Measurements from ENCODE around the gene PRKCZ.
A peak's percentile ranks its signal among the peaks of the same experiment; 100 is the strongest.
"Not testable (repeated sequence)": the region's sequence is repeated elsewhere in the genome, so short reads cannot be mapped to it uniquely, and the experiment has no call there.

The PRKCZ gene

GRCh38 chr1:2137257-2138121 is 87.3 kb downstream of the PRKCZ start:
- DNase-seq: no peak

GRCh38 chr1:2139156-2139555 is 88.9 kb downstream of the PRKCZ start:
- not testable (repeated sequence) for DNase-seq

DNA sequence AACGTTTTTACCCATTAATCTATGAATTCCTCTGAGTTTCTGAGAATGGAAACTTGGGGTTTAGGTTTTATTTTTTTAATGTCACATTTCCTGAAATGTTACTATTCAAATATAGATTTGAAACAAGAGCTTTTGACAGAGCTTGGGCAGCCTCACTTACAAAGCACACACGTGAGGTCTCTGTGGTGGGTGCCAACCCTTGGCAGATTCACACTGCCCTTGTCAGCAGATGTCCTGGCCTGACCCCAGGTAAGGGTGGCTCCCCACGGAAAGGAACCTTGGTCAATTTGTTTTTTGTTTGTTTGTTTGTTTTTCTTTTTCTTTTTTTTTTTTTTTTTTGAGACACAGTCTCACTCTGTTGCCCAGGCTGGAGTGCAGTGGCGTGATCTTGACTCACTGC is 90.8 kb downstream of the PRKCZ start:
- DNase-seq: no peak

DNA sequence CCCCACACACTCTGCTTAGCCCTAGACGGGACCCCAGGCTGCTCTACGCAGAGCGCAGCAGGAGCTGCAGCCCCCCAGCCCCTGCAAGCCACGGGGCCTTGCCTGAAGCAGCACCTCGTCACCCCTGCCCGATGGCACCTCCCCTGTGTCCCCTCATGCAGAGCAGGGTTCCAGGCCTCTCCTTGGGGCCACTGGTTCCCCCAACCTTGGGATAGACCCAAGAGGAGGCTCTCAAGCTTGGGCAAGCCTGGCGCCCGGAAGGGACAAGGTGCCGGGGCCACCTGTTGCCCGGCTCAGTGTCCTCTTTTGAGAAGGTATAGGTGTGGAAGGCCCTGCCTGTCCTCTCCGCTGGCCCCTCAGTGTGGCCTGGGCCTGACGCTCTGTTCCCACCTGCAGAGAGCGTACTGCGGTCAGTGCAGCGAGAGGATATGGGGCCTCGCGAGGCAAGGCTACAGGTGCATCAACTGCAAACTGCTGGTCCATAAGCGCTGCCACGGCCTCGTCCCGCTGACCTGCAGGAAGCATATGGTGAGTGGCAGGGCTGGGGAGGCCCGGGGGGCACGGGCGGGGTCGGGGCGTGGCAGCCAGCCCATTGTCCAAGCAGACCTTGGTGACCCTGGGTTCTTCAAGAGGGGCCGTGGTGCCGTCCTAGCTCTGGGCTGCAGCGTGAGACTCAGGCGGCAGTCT is 93.7 kb downstream of the PRKCZ start:
- DNase-seq: no peak

- DNase-seq: no peak
Observed at GRCh38 chr1:2144501-2145090, 94.4 kb downstream of the PRKCZ start.

DNA sequence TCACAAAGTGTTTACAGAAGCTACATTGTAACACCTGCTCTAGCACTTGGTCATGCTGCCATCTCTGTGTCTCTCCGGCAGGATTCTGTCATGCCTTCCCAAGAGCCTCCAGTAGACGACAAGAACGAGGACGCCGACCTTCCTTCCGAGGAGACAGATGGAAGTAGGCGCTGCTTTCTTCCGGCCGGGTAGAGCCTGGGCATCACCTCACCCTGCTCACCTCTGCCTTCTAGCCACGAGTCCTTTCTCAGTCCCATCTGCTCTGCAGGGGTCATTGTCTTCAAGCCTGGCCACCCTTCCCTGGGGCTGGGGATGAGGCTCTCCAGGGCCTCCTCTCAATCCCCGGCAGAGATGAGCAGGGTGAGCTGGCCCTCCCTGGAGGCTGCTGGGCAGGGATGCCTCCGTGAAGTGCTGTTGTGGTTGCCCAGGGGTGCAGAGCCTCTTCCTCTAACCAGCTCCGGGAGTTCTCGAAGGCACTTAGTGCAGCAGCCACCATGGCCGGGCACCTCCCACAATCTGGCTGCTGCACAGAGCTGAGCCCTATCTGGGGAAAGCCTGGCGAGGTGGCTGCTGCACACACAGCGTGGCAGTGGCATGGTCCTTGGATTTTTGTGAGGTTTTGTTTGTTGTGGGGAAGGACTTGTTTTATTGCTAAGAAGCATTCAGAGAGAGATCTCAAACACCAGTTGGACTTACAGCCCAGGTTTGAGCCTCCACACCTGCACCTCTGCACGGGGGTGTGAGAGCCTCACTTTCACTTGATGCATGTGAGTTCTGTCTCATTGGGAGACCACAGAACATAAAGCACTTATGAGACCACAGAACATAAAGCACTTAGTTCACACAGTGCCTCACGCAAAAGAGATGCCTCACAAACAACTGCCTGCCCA is 96.0 kb downstream of the PRKCZ start:
- peak in 1 of 2 experiments; percentile 12 for DNase-seq

DNA sequence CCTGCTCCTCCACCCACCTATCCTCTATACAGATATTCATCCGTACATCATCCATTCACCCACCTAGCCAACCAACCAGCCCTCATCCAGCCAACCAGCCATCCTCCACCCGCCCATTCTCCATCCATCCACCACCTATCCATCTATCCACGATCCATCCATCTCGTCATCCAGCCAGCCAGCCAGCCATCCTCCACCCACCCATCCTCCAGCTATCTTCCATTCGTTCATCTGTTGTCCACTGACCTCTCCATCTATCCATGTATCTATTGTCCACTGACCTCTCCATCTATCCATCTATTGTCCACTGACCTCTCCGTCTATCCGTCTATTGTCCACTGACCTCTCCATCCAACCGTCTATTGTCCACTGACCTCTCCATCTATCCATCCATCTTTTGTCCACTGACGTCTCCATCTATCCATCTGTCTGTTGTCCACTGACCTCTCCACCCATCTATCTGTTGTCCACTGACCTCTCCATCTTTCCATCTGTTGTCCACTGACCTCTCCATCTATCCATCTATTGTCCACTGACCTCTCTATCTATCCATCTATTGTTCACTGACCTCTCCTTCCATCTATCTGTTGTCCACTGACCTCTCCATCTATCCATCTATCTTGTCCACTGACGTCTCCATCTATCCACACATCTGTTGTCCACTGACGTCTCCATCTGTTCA is 96.8 kb downstream of the PRKCZ start:
- no peak for DNase-seq

DNA sequence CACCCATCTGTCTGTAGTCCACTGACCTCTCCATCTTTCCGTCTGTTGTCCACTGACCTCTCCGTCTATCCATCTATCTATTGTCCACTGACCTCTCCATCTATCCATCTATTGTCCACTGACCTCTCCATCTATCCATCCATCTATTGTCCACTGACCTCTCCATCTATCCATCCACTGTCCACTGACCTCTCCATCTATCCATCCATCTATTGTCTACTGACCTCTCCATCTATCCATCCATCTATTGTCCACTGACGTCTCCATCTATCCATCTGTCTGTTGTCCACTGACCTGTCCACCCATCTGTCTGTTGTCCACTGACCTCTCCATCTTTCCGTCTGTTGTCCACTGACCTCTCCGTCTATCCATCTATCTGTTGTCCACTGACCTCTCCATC is 97.7 kb downstream of the PRKCZ start:
- not testable (repeated sequence) for DNase-seq

GRCh38 chr1:2148691-2149090 is 98.5 kb downstream of the PRKCZ start:
- DNase-seq: peak in 1 of 2 experiments; percentile 35

- DNase-seq: no peak
Observed at GRCh38 chr1:2150801-2151200, 100.6 kb downstream of the PRKCZ start.

- DNase-seq: no peak
Observed at GRCh38 chr1:2151252-2151651, 101.0 kb downstream of the PRKCZ start.

DNA sequence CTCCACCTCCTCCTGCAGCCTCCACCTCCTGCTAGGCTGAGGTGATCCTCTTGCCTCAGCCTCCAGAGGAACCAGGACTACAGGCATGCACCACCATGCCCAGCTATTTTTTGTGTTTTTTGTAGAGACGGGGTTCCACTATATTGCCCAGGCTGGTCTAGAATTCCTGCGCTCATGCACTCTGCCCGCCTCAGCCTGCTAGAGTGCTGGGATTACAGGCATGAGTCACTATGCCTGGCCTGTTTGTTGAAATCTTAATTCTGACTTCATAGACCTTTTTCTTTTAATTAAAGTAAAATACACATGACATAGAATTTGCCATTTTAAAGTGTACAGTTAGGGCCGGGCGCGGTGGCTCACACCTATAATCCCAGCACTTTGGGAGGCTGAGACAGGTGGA is 101.7 kb downstream of the PRKCZ start:
- DNase-seq: no peak

GRCh38 chr1:2152954-2153353 is 102.7 kb downstream of the PRKCZ start:
- DNase-seq: peak in 1 of 2 experiments; percentile 37

- no peak for DNase-seq
Observed at GRCh38 chr1:2154022-2154421, 103.8 kb downstream of the PRKCZ start.

- no peak for DNase-seq
Observed at GRCh38 chr1:2155147-2155598, 105.0 kb downstream of the PRKCZ start.

GRCh38 chr1:2155788-2156187 is 105.6 kb downstream of the PRKCZ start:
- no peak for DNase-seq

GRCh38 chr1:2156866-2157265 is 106.7 kb downstream of the PRKCZ start:
- no peak for DNase-seq

GRCh38 chr1:2157856-2158255 is 107.6 kb downstream of the PRKCZ start:
- no peak for DNase-seq

DNA sequence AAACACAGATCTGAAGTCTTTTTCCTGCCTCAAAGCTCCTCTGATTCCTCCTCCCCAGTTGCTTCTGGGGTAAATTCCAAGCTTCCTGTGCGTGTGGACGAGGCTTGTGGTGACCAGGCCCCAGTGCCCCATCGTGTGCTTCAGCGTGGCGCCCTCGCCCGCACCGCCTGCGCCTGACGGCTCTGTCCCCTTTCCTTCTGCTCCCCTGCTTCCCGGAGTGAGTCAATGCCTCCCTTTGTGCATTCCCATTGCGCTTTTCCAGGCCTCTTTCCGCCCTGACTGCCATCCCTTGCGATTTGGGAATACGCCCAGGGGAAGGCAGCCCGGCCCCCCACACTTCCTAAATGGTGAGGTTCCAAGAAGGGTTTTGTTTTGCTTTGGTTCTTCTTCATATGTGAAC is 108.1 kb downstream of the PRKCZ start:
- DNase-seq: no peak

- no peak for DNase-seq
Observed at GRCh38 chr1:2159124-2159523, 108.9 kb downstream of the PRKCZ start.

- DNase-seq: no peak
Observed at GRCh38 chr1:2160451-2161300, 110.5 kb downstream of the PRKCZ start.
